Measurements from ENCODE around the gene MRPL40.
"Not testable (repeated sequence)": the region's sequence is repeated elsewhere in the genome, so short reads cannot be mapped to it uniquely, and the experiment has no call there.

The MRPL40 gene

DNA sequence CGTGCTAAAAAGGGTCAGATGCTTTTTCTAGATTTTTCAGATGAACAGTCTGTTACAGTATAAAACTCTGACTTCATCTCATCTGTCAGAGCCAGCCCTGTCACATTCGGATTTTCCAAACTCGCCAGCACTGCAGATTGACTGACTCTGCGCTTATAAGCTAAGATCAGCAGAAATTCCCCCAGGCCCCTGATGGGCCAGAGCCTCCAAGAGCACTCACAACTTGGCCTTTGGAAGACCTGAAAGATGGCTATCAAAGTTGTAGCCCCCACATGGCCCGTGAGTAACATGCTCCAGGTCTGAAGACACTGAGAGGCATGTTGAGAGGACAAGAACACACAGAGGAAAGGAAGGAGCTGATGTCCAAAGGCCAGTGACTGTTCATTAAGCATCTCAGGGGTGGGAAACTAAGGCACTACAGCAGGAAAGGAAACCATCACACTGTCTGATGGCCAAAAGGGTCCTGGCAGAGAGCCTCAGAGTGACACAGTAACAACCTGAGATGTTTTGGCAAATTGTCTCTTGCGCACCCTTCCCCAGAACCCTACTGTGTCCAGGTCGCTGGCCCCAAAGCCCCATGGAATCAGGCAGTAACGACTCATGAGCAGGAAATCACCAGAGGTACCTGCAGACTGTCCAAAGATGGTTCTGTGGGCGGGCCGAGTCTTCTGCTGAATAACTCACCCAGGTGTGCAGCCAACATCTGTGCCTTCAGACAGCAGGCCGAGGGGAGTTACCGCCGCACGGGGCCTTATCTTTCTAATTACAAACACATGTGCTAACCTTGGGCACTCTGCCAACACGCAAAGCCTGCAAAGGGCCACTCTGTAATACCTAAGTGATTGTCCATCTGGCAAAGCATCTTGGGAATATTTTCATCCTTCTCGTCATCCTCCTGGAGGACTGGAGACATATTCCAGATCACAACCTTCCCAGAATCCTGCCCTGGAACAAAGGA is 24.4 kb upstream of the MRPL40 start:
- no peak for DNase-seq (ENCODE audit: low spot score)

GRCh38 chr22:19410941-19411689 is 21.2 kb upstream of the MRPL40 start:
- no peak for DNase-seq (ENCODE audit: low spot score)

DNA sequence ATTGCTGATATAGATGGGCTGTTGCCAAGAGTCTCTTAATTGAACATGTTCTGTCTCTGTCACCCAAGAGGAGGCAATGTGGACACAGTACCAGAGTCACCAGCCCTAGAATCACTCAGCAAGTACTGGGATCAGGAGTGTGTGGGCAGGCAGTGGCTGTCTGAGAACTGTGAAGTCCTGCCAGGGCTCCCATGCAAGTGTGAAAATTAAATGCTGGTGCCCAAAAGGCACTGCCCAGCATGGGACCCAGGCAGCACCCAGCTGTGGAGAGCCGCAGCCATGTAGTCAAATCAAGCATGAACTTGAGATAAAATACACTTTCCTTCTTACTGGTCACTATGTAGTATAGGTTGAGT is 20.7 kb upstream of the MRPL40 start:
- DNase-seq (ENCODE audit: low spot score) = no peak

DNA sequence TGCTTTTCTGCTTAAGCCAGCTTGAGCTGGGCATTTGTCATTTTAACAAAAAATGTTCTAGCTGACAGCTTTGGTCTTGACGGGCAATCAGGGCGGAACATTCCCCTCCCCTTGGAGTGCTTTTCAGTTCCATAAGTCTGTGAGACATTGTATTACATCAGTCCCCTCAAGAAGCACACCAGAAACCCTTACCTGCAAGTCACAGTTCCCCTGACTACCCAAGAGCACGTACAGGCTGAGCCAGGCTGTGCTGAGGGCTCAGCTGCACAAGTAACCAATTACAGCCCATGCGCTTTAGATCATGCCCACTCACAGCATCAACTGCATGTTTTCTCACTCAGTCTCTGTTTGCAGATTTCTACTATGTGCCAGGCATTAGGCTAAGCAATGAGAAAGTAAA is 19.9 kb upstream of the MRPL40 start:
- no peak for DNase-seq (ENCODE audit: low spot score)

DNA sequence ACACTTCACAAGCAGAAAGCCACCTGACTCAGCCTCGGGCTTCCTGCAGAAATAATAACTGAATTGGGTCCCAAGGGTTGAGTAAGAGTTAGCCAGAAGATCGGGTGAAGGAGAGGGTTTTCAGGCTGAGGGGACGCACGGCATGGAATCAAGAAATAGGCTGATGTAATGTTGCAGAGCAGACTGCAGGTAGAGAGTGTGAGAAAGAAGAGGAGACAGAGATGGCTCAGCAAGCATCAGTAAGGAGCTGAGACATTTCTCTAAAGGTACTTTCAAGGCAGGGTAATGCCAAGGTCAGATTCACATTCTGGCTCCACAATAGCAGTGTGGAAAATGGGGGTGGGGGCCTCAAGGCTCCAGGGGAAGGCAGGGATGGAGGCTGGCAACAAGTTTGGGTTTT is 19.4 kb upstream of the MRPL40 start:
- no peak for DNase-seq (ENCODE audit: low spot score)

DNA sequence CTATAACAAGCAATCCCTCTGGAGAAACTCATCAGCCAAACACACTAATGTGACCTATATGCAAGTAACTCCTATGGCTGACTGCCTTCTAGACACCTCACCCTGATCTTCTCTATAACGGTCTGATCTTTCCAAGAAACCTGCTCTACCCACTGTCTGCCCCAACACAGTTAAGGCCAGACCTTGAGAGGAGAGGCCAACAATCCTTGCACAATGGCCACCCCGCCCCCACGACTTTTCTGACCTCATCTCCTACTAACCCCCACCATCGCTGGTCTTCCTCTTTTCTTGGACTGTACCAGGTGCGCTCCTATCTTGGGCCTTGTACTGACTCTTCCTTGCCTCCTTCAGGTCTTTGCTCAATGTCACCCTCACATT is 13.3 kb upstream of the MRPL40 start:
- no peak for DNase-seq (ENCODE audit: low spot score)

GRCh38 chr22:19419464-19420178 is 12.7 kb upstream of the MRPL40 start:
- no peak for DNase-seq (ENCODE audit: low spot score)

GRCh38 chr22:19420321-19420720 is 12.0 kb upstream of the MRPL40 start:
- DNase-seq (ENCODE audit: low spot score) = no peak

DNA sequence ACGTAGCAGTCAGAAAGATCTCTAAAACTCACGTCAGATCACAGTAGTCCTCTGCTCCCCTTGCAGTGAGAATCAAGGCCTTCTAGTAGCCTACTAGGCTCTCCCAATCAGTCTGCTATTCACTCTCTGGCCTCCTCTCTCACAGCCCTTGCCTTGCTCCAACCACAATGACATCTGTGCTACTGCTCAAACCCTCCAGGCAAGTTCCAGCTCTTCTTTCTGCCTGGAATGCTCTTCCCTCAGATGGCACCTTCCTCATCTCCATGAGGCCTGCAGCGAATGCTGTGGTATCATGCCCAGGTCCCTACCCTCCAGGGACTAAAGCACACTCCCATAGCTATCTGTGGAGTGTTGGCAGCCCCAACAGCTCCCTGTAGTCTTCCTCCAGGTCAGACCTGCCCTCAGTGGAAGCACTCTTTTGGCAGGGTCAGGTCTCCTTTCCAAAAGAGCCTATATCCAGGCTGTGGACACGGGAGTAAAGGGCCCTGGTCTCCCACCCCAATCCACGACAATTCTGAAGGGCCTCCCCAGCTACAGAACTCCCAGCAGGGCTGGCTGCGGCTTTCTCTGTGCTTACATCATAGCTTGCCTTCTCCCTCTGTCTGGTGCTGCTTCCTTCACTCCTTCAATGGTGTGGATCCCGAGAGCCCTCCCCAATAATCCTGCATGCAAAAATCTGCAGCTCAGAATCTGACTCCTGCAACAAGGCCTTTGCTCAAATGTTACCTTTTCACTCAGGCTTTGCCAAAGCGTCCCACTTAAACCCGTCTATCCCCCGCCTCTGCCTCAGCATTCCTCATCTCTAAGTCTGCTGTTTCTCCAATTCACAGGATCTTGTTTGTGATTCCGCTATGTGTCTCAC is 9.7 kb upstream of the MRPL40 start:
- DNase-seq (ENCODE audit: low spot score) = no peak

DNA sequence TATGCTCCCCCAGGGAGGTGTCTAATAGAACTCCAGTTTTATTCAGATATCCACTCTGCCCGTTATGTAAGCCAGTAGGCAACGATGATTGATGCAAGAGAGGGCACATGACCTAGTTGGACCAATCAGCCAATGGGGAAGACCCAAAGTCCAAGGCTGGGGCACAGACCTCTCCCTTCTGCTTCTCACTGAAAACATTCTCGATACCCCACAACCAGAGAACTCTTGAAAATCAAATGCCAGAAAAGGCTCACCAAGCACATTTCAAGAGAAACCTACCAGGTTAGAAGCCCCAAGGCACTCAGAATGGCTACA is 8.2 kb upstream of the MRPL40 start:
- no peak for DNase-seq (ENCODE audit: low spot score)

- DNase-seq (ENCODE audit: low spot score) = peak; percentile 11
These were observed 2.1 kb upstream of the MRPL40 start for GRCh38 chr22:19429950-19430889.

- DNase-seq (ENCODE audit: low spot score) = peak; percentile 29
These were observed 1.3 kb upstream of the MRPL40 start for GRCh38 chr22:19430890-19431541.

GRCh38 chr22:19431649-19432132 is 654 bp upstream of the MRPL40 start, which contains the start of gene HIRA:
Gene HIRA (minus strand): TSS chr22:19431733. CDS start chr22:19431476, 257 bp downstream.
- peak; percentile 87 for DNase-seq (ENCODE audit: low spot score)

GRCh38 chr22:19434401-19434800 is 2.1 kb downstream of the MRPL40 start:
- no peak for DNase-seq (ENCODE audit: low spot score)

DNA sequence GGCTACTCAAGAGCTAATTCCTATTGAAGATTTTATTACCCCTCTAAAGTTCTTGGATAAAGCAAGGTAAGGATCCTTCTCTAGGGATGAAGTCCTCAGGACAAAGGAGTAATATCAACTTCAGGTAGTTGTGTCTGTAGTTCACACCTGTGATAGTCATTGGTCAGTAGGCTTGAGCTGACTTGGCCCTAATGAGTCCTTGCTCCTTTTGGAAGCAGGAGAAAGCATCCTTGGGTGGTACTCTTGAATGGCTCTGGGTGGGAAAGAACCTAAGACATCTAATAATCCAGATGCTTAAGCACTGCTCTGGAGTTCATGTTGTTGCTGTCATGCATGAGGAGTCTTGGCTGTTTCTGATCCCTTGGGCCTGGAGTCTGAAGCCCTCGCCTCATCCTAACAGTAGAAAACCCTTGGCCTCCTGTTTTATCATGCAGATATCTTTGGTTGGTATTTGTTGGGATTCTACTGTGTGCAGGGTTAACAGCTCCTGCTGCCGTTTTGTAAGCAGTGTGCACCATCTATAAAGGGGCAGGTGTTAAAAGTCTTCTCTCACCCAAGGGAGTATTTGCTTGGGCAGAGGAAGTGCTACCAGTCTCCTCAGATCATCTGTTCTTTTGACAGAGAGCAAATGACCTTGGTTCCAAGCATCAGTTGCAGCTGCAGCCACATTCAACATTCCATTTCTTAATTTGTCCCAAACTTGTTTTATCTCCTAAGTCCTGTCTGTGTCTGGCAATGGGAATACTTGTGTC is 2.7 kb downstream of the MRPL40 start:
- DNase-seq (ENCODE audit: low spot score) = no peak

DNA sequence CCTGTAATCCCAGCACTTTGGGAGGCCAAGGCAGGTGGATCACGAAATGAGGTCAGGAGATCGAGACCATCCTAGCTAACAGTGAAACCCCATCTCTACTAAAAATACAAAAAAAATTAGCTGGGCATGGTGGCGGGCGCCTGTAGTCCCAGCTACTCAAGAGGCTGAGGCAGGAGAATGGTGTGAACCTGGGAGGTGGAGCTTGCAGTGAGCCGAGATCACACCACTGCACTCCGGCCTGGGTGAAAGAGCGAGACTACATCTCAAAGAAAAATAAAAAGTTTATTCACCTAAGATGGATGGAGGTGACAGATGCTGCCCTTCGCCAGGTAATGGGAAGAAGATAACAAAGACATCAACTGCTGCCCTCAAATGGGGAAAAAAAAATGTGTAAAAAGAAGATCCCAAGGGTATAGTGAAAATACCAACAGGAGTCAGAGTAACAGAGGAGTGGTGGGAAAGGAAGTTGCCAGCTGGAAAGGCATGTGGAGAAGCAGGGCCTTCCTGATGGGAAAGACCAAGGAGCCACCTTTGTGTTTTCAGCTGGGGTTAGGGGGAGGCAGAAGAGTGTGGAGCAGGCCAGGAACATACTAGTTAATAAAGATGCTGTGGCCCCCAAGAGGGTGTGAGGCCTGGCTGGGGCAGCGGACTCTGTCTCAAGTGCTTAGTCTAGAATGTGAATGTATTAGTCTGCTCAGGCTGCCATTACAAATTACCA is 4.3 kb downstream of the MRPL40 start:
- DNase-seq (ENCODE audit: low spot score) = not testable (repeated sequence)

GRCh38 chr22:19438298-19438697 is 6.0 kb downstream of the MRPL40 start:
- DNase-seq (ENCODE audit: low spot score) = no peak

- no peak for DNase-seq (ENCODE audit: low spot score)
These were observed 8.3 kb downstream of the MRPL40 start for GRCh38 chr22:19440411-19441195.

All from iPS-NIHi11 (cell line).